Prostate gland (tissue), 2 donors: ENCODE results near the gene LAMA2.

ENCODE experiments used
- CTCF ChIP-seq, 4 experiments: fragments of 200-600 bp in 2 of 4; fragments of 450-650 bp in 2 of 4; sonication (generic) in 2 of 4; IDR thresholded peaks; 1 replicate in 3 of 4; 2 replicates in 1 of 4; pipeline ENCODE4 v1.5.1; 2016 to 2019; ENCODE audit warnings: antibody characterized with exemption in 4 of 4, mild to moderate bottlenecking in 2 of 4, moderate library complexity in 2 of 4
- POLR2AphosphoS5 ChIP-seq: sonication (generic); formaldehyde crosslinking; IDR thresholded peaks from one replicate; pipeline ENCODE4 v1.6.1; 2017; ENCODE audit warnings: antibody characterized with exemption

DNA sequence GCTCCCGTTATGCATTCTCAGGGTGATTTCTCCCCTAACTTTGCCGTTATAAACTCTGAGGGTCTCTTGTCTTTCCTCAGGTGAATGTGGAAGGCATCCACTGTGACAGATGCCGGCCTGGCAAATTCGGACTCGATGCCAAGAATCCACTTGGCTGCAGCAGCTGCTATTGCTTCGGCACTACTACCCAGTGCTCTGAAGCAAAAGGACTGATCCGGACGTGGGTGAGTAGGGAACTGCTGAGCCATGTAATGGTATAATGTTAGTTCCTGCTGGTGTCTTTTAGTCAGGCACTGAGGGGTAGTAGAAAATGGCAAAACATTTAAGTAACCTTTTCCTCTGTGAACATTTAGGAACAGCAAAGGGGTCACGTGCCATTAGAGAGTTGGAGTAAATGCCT is 431.6 kb downstream of the LAMA2 start:
- TF ChIP-seq CTCF (IDR thresholded peaks at IDR 0.05) (no peak), POLR2AphosphoS5 (no peak)
